NCI-H748 (cell line): Measurements from ENCODE around the gene PSMG2.
"Not testable (repeated sequence)": the region's sequence is repeated elsewhere in the genome, so short reads cannot be mapped to it uniquely, and the experiment has no call there.

Experiments used
- DNase-seq: peaks from one replicate; lab custom pipeline; 2025; ENCODE audit not compliant: unreplicated experiment; lab: John Stamatoyannopoulos, UW

The PSMG2 gene

DNA sequence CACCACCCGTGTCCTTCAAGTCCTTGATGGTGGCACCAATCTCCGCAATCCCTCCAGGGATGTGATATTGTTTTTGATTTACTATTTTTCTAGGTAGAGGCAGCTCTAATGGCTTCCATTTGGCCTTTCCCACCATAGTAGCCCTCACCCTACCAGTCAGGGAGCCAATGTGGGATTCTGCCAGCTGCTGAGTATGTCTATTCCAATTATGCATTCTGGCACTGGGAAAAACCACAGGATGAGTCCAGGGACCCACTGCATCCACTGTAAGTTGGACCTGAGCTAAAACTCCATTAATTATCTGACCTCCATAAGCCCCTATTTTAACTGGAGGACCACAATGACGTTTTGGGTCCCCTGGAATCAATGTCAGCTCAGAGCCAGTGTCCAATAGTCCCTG is 55.7 kb downstream of the PSMG2 start:
- DNase-seq, result not testable (repeated sequence)

GRCh38 chr18:12765126-12765525 is 62.3 kb downstream of the PSMG2 start:
- DNase-seq, result peak; percentile 33

- no peak for DNase-seq
Measured at GRCh38 chr18:12765586-12765985, 62.7 kb downstream of the PSMG2 start.

DNA sequence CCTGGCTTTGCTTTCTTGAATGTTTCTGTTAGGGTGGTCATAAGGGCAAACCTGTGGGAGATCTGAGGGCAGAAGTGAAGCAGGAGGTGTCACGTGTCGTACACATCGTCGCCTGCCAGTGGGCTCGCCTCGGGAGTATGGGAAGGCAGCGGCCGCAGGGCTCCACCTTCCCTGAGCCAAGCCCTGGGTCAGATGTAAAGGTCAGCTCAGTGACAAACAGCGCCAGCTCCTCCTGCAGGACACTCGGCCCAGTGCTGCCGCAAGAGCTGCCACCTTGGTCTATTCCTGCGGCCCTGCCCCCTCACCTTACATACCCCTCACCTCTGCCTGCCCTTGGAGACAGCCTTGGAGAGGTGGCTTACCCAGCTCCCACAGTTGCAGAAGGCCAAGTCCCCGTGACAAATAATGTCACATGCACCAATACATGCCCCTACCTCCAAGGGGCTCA is 64.2 kb downstream of the PSMG2 start:
- no peak for DNase-seq

DNA sequence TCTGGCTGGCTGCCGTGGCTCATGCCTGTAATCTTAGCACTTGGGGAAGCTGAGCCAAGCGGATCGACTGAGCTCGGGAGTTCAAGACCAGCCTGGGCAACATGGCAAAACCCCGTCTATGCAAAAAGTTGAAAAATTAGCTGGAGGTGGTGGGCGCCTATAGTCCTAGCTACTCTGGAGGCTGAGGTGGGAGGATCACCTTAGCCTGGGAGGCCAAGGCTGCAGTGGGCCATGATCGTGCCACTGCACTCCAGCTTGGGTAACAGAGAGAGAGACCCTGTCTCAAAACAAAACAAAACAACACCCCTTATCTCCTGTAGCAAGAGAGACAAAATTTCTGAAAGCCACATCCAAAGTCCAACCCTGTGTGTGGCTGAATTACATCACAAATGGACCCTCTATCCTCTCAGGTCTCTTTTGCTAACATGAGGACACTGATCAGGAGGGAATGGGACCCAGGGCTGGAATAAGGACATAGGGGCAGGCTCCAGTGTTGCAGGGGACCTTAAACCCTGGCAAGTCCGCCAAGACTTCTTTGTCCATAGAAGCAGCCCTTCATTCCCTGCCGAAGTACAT is 64.8 kb downstream of the PSMG2 start:
- no peak for DNase-seq

DNA sequence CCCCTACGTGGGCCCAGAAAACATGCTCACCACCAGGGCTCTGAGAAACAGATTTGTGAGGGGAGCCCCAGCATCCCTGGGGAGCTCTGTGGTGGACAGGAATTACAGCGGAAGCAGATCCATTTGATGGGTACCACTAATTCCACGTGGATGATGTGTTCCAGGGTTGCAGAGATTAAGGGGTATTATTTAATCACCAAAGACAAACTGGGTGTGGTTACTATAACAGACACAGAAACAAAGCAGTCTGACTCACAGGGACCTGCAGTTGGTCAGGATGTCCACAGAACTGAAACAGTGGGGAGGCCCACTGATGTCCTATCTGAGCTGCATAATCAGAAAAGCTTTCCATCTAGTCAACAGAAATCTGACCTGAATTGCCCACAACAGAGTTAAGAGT is 65.8 kb downstream of the PSMG2 start:
- no peak for DNase-seq

- no peak for DNase-seq
Measured at GRCh38 chr18:12769136-12769535, 66.3 kb downstream of the PSMG2 start.

- no peak for DNase-seq
Measured at GRCh38 chr18:12769644-12770440, 67.0 kb downstream of the PSMG2 start.

- no peak for DNase-seq
Measured at GRCh38 chr18:12770469-12771219, 67.8 kb downstream of the PSMG2 start.

DNA sequence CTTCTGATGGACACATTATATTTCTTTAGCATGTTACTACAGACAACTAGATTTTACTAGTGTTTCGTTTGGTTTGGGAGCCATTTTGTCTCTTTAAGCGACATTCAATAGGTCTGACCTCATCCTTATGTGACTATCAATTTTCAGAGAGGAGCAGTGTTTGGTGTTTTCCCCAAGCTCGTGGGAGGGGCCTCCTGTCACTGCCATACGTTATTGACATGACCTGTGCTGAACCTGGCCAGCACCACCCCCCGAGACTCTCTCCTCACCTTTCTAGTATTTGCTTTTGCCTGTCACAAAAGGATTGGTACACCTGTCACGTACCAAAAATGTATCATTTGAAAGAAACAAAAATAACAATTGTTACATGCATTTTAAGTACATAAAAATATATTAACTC is 69.3 kb downstream of the PSMG2 start:
- DNase-seq, result peak; percentile 18

DNA sequence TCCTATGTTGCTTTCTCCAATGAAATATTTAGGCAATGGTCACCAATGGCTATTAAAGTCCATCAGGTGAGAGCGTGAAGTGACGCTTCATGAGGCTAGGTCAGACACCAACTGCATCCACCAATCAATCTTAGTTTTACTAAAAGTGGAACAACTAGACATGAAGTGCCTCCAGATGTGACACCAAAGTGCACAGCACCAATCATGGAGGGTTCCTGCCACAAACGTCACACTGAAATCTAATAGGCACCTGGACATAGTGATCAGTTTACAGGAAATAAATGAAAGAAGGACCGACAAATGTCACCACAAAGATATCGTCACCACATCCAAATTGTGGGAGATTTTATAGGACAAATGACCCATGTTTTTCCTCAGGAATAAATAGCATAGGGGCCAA is 70.5 kb downstream of the PSMG2 start:
- DNase-seq, result no peak

GRCh38 chr18:12774982-12775381 is 72.1 kb downstream of the PSMG2 start:
- DNase-seq, result no peak
